GM18517 (cell line): ENCODE results near the gene FARP2.

Experiments used
- ATAC-seq: cut with Tn5 transposase; IDR thresholded peaks from one replicate; pipeline ENCODE4 v1.9.1; 2021; ENCODE audit warnings: mild to moderate bottlenecking, moderate library complexity; ENCODE audit not compliant: unreplicated experiment

FARP2 gene

DNA sequence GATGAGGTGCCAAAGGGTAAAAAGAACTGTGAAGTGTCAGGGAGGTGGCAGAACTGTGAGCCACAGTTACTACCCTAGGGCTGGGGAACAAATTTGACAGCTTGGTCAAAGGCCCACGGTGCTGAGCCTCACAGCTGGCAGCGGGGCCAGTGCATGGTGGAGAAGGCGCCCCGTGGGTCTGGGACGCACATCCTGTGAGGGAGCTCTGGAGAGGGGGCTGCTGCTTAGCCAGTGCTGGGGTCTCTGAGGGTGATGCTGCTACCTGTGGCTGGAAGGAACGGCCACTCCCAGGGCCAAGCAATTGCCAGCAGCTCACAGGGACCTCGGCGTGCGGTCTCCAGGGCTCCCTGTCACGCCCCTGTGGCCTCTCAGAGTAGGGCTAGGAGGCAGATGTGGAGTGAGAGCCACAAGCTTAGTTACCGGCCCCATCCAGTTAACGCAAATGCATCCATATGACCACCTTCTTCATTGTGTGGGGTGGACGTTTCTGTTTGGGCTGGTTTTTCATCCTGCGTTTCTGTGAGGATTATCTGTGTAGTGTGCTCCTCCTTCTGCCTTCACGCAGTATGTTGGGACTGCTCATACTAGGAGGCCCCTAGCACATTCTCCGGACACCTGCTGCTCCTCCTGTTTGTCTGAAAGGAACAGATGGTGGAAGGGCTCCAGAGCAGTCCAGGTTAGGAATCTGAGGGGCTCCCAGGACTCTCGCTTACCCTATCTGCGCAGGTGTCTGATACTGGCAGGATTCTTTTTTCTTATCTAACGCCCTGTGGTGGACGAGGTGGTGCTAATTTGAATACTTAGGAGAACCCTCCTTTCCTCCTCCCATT, 126.3 kb downstream of the FARP2 start:
- ATAC-seq: no peak

DNA sequence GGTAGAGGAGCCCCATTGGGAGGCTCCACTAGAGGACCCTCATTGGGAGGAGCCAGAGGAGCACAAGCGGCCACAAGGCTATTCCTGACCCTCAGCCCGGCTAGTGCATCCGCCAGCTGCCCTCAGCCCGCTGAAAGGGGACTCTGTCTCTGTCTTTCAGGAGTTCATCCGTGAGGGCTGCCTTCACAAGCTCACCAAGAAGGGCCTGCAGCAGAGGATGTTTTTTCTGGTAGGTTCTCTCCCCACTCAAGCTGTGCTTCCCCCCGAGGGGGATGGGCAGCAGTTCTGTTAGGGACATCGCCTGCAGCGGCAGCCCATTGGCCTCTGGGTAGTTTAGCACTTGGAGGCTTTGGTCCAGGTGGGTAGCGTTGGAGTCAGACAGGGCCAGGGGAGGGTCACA, 127.2 kb downstream of the FARP2 start:
- no peak for ATAC-seq

DNA sequence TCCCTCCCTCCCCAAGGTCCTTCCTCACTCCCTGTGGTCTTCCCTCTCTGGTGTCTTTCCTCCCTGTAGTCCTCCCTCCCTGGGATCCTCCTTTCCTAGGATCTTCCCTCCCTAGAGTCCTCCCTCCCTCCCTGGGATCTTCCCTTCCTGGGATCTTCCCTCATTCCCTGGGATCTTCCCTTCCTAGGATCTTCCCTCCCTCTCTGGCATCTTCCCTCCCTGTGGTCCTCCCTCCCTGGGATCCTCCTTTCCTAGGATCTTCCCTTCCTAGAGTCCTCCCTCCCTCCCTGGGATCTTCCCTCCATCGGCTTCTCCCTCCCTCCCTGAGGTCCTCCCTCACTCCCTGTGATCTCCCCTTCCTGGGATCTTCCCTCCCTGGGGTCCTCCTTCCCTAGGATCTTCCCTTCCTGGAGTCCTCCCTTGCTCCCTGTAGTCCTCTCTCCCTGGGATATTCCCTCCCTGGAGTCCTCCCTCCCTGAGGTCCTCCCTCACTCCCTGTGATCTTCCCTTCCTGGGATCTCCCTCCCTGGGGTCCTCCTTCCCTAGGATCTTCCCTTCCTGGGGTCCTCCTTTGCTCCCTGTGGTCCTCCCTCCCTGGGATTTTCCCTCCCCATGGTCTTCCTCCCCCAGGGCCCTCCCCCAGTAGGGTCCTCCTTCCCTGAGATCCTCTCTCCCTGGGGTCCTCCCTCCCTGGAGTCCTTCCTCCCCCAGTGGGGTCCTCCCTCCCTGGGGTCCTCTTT, 129.3 kb downstream of the FARP2 start:
- ATAC-seq: no peak

DNA sequence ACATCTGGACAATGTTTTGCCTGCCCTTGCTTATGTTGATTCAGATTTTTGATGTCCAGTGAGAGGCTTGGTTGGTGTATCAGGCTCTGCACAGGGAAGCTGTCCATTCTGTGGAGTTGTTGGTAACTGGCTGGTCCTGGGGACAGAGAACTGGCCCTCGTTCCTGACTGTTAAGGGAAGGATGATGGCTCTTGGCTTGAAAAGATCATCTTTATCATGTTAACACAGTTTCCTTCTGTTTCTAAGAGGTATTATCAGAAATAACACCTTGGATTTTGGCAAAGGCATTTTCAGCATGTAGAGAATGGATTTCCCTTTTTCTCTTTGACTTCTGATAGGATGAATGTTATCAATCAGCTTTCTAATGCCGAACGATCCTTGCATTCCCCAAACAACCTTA, 133.0 kb downstream of the FARP2 start:
- no peak for ATAC-seq

DNA sequence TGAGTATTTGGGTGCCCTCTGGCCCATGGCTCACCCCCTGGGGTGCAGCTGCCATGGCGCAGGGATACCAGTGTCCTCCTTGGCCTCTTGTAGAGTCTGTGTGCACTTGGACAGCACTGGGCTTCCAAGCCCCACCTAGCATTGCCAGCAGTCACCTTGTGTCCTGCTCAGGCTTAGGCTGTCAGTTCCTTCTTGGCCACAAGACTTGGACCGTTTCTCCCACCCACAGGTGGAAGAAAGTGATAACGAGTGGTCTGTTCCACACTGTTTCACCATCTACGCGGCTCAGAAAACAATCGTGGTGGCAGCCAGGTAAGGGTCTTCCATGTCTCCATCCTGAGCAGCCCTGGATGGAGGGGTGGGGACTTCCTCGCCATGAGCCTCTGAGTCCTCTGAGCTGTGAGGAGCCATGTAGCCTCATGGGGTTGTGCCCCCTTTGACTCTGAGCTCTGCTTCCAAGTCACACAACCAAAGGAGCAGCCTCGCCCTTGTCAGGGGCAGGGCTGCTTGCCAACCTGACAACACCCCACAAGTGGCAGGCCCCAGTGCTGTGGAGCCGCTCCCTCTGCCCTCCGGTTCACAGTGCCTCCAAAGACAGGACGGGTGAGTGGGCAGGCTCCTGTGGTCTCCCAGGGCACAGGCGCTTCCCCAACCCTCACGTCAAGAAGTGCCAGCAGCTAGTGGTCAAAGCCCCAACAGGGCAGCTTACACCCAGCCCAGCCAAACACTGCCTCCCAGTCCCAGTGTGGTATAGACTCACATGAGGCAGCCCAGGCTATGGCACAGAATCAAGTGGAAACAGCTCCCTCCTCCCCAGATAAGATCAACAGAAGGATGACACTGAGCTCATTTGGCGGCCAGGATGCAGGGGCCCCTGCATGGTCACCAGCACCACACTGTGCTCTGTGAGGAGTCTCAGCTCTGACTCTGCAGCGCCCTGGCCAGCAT, 133.9 kb downstream of the FARP2 start:
- no peak for ATAC-seq

DNA sequence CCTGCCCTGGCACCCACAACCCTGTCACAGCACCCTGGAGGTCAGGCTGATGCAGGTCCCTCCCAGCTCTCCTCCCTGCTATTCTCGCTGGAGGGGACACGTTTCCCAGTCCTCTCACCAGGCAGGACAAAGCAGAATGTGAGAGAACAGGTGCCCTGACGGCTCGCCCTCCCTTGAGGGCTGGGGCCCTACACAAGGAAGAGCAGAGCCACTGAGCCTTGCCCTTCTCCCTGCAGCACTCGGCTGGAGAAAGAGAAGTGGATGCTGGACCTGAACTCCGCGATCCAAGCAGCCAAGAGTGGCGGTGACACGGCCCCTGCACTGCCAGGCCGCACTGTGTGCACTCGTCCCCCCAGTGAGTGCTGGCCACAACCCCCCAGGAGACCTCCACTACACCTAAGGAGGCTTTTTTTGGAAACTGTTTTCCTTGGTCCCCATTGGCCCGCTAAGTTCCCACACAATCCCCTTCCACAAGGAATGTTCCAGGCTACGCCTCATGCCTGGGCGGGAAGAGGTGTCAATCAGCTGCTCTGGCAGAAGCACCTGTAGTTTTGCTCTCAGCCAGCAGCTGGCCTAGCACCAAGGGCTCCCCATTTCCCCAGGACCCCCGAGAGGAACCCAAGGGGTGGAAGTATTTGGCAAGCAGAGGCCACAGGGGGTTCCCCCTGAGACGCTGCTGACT, 134.9 kb downstream of the FARP2 start:
- no peak for ATAC-seq

DNA sequence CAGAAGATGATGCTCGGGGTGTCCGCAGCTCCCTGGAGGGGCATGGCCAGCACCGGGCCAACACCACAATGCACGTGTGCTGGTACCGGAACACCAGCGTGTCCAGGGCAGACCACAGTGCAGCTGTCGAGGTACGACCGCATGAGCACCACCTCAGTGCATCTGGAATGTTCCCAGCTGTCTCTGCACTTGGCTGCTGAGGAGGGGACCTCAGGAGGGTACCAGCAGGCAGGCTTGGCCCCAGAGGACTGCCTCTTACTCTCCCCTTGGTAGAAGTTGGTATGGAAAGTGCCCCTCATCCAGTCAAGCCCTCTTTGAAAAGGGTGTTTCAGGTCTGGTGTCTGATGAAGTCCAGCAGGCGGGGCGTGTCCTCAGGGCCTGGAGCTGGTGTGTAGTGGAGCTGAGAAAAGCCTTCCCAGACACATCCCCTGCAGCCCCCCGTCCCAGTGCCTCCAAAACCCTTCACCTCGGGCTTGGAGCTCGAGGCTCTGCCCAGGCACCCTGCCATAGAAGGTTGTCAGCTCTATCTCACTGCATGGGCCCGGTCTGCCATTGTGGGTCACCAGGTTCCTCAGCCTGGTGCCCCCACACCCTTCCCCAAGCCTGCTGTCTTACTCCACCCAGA, 135.6 kb downstream of the FARP2 start:
- no peak for ATAC-seq

DNA sequence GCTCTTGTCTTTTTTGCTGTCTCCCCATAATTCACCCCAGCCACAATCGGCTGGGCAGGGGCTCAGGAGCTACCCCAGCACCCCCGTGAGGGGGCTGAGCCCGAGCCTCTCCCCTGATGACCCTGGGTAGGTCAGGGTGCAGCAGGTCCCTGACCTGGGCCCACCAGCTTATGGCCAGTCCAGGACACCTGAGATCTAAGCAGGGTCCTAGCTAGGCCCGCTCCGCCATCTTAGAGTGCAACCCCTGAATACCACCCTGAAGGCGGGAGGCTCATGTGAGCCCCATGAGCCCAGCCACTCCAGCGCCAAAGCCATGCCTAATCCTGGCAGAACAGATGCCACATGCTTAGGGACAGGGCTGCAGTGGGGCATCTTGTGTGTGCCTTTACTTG, 136.1 kb downstream of the FARP2 start:
- ATAC-seq: no peak

DNA sequence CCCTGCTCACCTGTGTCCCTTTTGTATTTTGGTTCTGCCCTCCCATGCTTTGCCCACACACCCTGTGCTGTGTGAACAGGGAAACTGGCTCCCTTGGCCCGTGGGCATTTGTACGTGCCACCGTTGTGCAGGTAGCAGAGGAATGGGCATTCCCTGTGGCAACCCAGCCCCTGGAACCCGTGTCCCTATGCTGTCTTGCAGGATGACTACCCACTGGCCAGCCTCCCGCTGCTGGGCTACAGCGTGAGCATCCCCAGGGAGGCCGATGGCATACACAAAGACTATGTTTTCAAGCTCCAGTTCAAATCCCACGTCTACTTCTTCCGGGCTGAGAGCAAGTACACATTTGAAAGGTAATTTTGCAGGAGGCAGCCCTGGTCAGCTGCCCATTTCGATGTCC, 137.0 kb downstream of the FARP2 start:
- no peak for ATAC-seq

DNA sequence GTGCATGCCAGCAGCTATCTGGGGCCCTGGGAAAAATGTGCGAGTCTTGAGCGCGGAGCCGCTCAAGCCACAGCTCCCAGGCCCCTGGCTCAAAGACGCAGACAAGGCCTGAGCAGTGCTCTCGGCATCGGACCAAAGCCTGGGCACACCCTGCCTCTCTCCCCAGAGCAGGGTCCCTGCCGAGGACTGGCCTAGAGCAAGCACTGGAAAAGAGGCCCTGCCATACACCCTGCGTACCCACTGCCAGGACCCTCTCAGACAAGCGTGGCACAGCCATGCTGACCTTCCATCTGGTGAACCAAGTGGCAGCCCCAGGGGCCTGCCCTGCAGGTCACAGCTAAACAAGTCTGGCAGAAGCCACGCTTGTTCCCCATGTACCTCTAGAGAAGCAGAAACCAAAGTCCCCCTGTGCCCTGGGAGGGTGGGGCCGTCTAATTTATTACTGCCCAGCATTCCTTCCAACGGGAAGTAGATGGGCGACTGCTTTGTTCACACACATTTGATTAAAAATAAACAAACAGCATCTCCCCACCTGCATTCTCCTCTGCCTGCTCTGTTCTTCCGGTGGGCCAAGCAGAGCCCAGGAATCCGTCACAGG, 138.3 kb downstream of the FARP2 start:
- no peak for ATAC-seq

DNA sequence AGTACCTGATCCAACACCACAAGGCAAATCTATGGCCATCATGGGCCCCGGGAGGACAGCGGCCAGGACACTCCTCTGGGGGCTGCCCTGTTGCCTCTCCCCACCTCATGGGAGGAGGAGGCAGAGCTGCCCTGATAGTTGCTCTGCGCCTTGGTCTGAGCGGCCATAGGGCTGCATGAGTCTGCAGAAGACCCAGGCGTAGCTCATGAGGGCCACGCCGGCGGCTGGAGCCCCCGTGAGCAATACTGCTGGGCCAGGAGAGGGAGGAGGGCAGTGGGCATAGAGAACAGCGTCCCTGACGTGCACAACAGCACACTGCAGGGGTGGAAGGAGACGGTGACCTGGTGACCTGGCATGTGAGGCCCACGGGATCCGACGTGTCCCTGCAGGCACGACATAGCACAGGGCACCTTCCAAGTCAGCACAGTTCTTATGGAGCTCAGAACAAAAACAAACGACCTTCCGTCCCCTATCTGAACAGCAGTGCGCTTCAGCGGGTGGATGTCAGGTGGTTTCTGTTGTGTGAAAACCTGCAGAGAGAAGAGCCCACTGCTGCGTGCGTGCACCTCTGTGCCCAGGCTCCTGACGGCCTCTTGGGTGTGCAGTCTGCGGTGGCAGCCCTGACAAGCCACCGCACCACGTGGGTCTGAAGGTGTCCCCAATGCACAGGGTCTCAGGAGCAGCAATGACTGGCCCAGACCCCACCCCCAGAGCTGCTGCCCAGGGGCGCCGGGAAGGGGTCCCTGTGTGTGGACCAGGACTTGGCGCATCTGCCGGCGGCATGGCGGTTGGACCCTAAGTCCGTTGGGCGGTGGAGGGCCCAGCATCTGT, 139.3 kb downstream of the FARP2 start:
- no peak for ATAC-seq

DNA sequence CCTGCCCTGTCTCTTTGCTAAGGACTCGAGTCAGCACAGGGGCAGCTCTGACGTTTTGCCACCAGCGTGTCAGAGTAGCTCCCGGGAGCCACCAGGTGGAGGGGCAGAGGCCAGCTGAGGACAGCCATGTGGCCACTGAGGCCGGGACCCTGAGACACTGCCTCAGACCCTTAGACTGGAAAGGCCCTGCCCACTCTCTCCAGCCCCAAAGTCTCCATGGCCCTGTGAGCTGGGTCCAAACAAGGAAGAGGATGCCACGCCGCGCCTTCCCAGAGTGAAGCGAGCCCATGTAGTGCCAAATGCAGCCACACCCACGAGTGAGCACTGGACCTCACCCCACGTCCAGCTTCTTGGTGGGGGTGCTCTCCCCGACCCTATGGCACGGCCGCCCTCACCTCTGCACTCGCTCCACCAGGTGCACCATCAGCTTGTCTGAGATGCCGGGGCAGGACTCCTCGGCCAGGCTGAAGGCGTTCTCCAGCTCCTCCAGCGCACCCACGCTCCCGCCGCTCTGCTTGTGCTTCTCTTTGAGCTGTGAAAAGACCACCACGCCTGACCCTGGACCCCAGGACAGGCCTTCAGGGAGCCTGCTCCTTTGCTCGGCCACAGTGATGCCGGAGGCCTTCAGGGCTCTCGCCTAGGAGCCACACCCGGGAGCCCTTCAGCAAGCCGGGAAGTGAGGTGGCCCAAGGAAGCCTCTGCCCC, 140.1 kb downstream of the FARP2 start:
- ATAC-seq: no peak

DNA sequence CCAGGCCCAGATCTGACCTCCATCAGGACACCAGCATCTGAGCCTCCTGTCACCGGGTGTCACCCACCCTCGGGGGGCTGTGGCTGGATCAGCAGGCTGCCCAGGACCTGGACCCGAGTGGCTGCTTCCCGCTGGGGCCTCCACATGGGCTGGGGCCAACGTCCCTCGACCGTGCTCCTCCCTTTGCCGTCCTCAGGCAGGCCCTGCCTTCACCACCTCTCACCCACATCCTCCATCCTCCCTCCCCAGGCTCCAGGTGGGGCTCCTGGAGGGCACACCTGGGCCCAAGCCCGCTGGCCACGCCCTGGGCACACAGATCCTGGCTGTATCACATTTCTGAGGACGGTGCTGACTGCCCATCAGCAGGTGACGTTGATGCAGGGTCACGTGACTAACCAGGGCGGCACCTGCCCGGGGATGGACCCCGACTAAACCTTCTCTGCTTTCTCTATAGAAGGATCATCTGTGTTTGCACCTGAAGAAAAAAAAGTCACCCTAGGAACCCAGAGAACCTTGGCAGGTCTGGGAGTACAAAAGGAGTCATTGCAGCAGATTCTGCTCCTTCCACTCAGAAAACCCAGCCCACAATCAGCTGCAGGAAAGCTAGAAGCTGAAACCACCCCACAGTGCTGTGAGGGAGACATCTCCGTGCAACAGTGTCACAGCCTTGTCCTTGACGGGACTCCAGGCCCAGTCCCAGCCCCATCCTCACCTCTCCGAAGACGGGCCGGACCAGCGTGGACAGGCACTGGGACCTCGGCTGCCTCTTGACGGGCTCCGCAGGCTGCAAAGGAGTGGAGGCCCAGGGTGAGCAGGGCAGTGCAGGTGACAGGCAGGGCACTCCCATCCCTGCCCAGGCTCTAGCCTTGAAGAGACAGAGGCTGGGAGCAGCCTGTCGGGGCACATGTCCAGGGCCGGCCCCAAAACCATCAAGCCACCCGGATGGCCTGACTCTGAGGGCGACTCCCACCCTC, 141.1 kb downstream of the FARP2 start:
- ATAC-seq: no peak

DNA sequence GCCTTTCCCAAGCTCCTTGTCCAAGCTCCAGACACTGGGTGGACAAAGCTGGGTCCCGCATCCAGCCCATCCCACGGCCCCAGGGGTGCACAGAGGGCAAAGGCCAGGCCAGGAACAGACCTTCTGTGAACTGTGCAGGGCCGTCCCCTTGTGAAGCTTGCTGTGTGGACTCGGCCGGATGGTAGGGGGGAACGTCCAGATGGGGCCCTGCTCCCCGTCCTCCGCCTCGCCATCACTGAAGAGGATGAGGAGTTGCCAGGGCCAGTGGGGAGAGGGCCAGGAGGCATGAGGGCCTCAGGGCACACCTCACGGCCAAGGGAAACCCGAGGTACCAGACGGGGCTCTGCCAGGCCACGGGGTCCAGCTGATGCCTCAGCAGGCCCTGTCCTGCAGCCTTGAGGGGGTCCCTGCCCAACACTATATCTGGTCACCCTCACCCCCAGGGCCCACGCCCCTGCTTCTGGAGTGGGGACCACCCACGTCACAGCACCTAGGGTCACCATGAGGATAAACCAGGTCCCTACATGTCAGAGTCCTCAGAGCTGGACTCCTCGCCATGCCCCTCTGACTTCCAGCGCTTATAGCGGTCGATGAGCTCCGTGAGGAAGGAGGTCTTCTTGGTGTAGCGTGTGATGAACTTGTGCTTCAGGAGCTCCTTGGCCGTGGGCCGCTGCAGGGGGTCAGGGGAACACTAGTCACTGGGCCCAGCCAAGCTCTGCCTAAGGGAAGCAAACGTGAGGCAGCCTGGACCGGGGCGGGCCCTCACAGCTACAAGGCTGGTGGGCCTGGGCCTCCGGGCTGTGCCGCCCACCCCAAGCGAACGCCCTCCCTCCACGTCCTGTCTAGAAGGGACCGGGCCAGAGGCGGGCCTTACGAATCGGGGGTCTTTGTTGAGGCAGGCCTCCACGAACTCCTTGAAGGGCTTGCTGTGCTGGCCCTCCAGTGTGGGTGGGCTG, 142.3 kb downstream of the FARP2 start:
- ATAC-seq: no peak

DNA sequence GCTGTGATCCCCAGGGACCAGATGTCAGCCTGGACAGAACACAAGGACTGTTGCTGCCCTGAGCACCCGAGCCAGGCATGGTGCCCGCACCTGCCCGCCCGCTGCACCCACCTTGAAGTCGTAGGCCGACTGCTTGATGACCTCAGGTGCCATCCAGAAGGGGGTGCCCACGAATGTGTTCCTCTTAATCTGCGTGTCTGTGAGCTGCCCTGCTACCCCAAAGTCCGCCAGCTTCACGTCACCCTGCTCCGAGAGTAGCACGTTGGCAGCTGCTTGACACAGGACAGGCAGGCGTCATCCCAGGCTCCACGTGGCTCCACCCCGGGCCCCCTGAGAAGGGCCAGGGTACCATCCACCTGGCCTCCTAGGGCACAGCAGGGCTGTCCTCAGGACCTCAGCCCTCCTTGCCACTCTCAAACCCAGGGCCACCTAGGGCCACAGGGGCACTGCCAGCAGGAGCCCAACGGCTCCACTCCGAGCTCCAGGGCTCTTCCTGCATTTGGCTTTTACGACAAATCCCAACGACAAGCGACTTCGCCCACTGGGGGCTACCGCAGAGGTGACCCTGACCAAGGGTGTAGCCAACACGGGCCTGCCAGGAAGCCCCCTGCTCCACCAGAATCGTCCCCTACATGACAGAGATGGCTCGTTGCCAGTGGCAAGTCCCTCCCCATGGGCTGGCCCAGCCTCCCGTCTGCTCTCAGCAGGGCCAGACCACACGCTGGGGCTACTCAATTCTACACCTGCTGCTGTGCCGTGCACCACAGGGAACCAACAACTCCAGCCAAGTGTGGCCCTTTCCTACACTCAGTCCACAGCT, 143.3 kb downstream of the FARP2 start:
- no peak for ATAC-seq
